Mucosa of descending colon (tissue), 3 donors: ENCODE data around the gene BCAS4. TPM values are rescaled to one million over a fixed set of nuclear protein-coding genes. Genes with fewer than 3 reads are reported as not detected.
"Not testable (repeated sequence)": the region's sequence is repeated elsewhere in the genome, so short reads cannot be mapped to it uniquely, and the experiment has no call there.

ENCODE experiments used
- ATAC-seq: fragments of 200-7000 bp; cut with Tn5 transposase; one replicate; pipeline ENCODE4 v1.9.1; 2020; ENCODE audit warnings: mild to moderate bottlenecking, moderate library complexity
- DNase-seq, 3 donors: peaks; one replicate each; pipeline ENCODE4 v3.0.0-alpha.2; 2020
- H3K36me3 ChIP-seq: fragments of 200-600 bp; one replicate; pipeline ENCODE4 v1.8.0; 2021; ENCODE audit warnings: low read depth, mild to moderate bottlenecking
- H3K4me1 ChIP-seq: fragments of 200-600 bp; one replicate; pipeline ENCODE4 v1.8.0; 2021; ENCODE audit warnings: low read depth, mild to moderate bottlenecking
- H3K4me3 ChIP-seq: fragments of 200-600 bp; one replicate; pipeline ENCODE4 v1.8.0; 2021; ENCODE audit warnings: mild to moderate bottlenecking
- H3K9me3 ChIP-seq: fragments of 200-600 bp; one replicate; pipeline ENCODE4 v1.8.0; 2021; ENCODE audit warnings: mild to moderate bottlenecking
- intact Hi-C, 2 donors: fragments of 100-400 bp; cut with DNase I in 1 of 2; cut with micrococcal nuclease in 1 of 2; formaldehyde crosslinking; loops; one replicate each; pipeline versions ENCODE4 v1.11.0 to v1.11.1; 2022; cut with DNase I, micrococcal nuclease
- total RNA-seq, 3 donors: library from RNA; stranded (reverse); fragmentation: NEBNext Ultra II Directional in 2 of 3; extraction: Animal tissue kit (Norgen Biotek cat#: 25700) in 2 of 3; gene quantifications; one replicate each; pipeline versions ENCODE4 v1.2.1 to v1.2.4, GENCODE V29; 2021 to 2023
- TF ChIP-seq, protein P1 (sequence below): fragments of 200-600 bp; IDR thresholded peaks from one replicate; pipeline ENCODE4 v1.8.0; 2022; ENCODE audit warnings: antibody characterized with exemption, mild to moderate bottlenecking
- donor health status: DM: no; HTN: no; CAD: no; lungs with moderate emphysema.
- donor health status: DM: no; HTN: no; CAD: no.
- donor health status: DM: no; HTN: yes; CAD: no.

Gene BCAS4
- total RNA-seq, 3 donors from 2014 or later = 1.9 to 5.6 (median 2.9) TPM

DNA sequence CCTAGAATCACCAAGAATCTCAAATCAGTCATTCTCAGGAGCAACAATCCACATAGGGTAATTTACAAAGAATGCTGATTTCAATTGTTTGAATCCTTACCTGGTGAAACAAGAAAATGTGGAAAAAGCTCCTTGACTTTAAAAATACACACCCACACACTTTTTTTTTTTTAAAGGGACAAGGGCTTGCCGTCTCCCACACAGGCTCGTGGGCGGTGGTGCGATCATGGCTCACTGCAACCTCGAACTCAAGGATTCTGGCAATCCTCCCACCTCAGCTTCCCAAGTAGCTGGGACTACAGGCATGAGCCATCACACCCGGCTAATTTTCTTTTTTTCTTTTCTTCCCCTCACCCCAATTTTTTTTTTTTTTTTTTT, 32.8 kb upstream of the BCAS4 start:
- Histone ChIP-seq H3K4me3 (no peak overlapping the region), H3K9me3 (no peaks in the 10 kb centered on the region), H3K4me1 (peaks cover 24% of the 10 kb centered on the region), H3K36me3 (no peaks in the 10 kb centered on the region)
- TF ChIP-seq, protein P1, sequence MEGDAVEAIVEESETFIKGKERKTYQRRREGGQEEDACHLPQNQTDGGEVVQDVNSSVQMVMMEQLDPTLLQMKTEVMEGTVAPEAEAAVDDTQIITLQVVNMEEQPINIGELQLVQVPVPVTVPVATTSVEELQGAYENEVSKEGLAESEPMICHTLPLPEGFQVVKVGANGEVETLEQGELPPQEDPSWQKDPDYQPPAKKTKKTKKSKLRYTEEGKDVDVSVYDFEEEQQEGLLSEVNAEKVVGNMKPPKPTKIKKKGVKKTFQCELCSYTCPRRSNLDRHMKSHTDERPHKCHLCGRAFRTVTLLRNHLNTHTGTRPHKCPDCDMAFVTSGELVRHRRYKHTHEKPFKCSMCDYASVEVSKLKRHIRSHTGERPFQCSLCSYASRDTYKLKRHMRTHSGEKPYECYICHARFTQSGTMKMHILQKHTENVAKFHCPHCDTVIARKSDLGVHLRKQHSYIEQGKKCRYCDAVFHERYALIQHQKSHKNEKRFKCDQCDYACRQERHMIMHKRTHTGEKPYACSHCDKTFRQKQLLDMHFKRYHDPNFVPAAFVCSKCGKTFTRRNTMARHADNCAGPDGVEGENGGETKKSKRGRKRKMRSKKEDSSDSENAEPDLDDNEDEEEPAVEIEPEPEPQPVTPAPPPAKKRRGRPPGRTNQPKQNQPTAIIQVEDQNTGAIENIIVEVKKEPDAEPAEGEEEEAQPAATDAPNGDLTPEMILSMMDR = no peak
- DNase-seq (no peak), ATAC-seq (peak; percentile 4)
- intact Hi-C loops = no loop called here

DNA sequence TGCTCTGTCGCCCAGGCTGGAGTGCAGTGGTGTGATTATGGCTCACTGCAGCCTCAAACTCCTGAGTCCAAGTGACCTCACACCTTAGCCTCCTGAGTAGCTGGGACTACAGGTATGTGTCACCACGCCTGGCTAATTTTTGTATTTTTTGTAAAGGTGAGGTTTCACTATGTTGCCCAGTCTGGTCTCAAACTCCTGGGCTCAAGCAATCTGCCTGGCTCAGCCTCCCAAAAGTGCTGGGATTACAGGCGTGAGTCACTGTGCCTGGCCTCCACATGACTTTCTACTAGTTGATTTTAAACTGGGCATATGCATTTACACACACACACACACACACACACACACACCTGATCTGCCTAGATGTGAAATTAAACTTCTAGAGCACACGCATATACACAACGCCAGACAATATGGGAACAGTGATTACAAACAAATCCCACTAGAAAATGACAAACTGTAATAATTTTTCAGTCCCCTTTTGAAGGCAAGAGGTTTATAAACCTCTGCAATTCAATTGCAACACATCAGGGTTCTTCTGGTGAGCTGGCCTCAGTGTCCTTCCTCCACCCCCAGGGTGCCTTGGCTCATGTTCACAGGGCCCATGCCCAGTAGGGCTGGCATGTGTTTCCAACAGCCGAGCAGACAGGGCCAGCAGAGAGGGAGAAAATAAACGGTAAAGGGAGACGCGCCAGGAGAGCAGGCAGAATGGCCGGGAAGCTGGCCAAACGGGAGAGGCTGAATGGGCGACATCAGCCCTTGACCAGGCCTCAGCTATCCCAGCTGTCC, 32.2 kb upstream of the BCAS4 start:
- Histone ChIP-seq H3K9me3 (no peaks in the 10 kb centered on the region), H3K4me1 (peaks cover 24% of the 10 kb centered on the region), H3K4me3 (no peak overlapping the region), H3K36me3 (no peaks in the 10 kb centered on the region)
- intact Hi-C loops = no loop called here
- TF ChIP-seq, protein P1 = no peak
- DNase-seq (peak; percentile 56 to 64 (median 63)), ATAC-seq (peak; percentile 59)

DNA sequence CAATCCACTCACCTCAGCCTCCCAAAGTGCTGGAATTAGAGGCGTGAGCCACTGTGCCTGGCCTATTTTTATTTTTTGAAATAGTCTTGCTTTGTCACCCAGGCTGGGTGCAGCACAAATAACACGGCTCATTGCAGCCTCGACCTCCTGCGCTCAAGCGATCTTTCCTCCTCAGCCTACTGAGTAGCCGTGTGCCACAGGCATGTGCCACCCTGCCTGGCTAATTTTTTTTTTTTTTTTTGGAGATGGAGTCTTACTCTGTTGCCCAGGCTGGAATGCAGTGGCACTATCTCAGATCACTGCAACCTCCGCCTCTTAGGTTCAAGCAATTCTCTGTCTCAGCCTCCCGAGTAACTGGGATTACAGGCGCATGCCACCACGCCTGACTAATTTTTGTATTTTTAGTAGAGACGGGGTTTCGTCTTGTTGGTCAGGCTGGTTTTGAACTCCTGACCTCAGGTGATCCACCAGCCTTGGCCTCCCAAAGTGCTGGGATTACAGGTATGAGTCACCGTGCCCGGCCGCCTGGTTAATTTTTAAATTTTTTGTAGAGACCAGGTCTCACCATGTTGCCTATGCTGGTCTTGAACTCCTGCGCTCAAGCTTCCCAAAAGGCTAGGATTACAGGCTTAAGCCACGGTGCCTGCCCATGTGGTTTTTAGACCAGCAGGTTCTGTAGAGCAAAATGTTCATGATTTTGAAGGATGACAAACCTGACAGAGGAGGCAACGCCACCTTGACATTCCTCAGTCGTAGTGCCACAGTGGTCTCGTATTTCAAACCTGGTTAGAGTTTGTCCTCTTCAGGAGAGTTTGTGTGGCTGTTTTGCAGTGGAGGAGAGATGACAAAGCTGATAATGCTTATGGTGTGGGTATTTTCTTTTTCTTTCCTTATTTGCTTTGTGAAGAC, 31.1 kb upstream of the BCAS4 start:
- H3K36me3 ChIP-seq, intact Hi-C loops, ATAC-seq, H3K4me3 ChIP-seq, DNase-seq, H3K9me3 ChIP-seq: not testable (repeated sequence)
- H3K4me1 ChIP-seq = peaks cover 24% of the 10 kb centered on the region

DNA sequence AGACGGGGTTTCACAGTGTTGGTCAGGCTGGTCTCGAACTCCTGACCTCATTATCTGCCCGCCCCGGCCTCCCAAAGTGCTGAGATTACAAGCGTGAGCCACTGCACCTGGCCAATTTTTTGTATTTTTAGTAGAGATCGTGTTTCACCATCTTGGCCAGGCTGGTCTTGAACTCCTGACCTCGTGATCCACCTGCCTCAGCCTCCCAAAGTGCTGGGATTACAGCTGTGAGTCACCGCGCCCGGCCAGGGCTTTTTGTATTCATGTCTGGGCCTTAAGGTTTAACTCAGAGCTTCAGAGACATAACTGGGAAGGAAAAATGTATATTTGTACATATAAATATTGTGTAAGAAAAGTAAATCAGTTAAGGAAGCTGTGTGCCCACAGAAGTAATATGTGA, 29.6 kb upstream of the BCAS4 start:
- H3K9me3 ChIP-seq, ATAC-seq, DNase-seq, H3K36me3 ChIP-seq, H3K4me3 ChIP-seq, intact Hi-C loops: not testable (repeated sequence)
- peaks cover 24% of the 10 kb centered on the region for H3K4me1 ChIP-seq

DNA sequence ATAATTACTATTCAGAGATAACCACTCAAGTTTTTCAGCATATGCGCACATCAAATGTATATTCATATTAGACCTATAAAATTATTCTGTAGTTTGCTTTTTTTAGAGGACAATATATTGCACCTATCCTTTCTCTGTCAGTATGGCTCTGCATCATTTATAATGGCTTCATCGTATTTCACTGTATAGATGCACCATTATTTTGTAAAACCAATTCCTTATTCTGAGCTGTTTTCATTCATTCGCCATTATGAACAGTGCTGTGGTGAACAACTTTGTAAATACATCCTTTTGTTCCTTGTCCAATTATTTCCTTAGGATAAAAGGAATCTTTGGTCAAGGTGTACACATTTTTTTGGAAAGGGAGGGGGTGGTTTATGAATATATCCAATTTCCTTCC, 29.2 kb upstream of the BCAS4 start:
- DNase-seq = no peak
- no peak overlapping the region for H3K4me3 ChIP-seq
- TF ChIP-seq, protein P1 = no peak
- no peaks in the 10 kb centered on the region for H3K36me3 ChIP-seq
- intact Hi-C loops = no loop called here
- H3K9me3 ChIP-seq = no peaks in the 10 kb centered on the region
- ATAC-seq = no peak
- H3K4me1 ChIP-seq = peaks cover 23% of the 10 kb centered on the region

DNA sequence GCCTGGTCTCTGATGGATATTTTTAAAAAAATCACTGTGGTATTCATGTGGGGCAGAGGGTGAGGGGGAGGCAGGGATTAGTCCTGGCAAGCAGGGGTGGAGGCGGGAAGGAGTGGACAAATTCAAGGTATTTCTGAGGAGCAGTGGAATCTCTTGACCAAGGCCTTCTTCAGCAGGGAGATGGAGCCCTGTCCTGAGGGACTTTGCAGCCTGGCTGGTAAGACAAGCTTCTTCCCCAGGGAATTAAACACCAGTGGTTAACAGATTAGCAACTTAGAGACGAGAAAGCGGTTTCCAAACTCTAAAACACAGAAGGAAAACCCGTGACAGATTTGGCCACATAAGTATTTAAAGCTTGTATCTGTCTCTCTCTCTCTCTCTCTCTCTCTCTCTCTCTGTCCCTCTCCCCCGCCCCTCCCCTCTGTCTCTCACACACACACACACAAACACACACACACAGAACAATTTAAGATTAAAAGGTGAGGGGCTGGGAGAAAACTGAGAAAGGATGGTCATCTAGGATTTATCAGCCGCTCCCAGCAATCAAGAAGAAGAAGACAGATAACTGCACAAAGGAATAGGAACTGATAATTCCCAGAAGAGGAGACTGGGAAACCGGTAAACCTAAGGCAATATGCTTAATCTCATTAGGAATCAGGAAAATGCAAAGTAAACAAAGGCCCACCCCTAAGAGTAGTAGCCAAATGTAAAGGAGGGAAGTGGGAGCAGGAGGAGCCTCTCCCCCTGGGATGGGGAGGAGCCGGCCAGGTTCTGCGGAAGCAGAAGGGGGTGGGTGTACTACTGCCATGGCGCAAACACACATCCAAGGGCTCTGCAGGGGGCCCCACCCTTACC, 27.7 kb upstream of the BCAS4 start:
- H3K4me3 ChIP-seq, intact Hi-C loops, H3K4me1 ChIP-seq, H3K36me3 ChIP-seq, DNase-seq, H3K9me3 ChIP-seq: not testable (repeated sequence)
- peak; percentile 29 for ATAC-seq

DNA sequence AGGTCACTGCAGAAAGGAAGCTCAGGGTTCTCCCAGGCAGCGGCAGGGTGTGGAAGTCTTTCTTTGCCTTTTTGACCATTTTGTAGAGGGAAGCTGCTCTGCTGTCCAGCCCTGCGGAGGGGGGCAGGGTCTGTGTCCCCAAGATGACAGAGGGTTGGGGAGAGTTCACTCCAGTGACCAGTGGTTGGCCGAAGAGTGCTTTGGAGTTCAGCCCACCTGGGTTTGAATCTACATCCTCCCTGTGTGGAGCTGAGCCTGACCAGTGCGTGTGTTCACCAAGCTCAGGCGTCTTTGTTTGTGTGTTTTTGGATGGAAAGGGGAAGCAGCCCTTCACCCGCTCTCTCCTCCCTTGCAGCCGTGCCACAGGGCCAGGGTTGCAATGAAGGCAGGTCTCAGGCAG, 25.9 kb upstream of the BCAS4 start:
- DNase-seq, intact Hi-C loops, H3K4me1 ChIP-seq, H3K36me3 ChIP-seq, H3K4me3 ChIP-seq, H3K9me3 ChIP-seq, ATAC-seq: not testable (repeated sequence)

DNA sequence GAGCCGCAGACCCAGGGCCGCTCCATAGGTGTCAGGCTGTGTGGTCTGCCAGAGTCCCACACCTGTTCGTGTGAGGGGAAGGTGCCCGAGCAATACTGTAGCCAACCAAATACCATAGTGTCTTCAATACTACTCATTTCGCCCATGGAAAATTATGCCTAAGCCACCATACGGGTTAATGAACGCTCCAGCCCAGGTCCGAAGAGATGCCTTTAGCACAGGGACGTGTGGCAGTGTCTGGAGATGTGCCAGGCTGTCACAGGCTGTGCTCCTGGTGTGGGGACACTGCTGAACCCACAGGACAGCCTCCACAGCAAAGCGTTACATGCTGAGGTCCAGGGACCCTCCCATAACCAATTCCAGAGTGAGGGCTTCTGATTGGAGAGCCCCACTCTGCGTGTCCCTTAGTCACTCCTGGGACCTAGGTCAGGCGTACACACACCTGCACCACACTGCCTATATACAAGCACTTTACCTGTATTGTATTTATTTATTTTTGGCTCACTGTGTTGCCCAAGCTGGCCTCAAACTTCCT, 25.2 kb upstream of the BCAS4 start:
- ATAC-seq, intact Hi-C loops, H3K4me3 ChIP-seq, H3K4me1 ChIP-seq, DNase-seq, H3K9me3 ChIP-seq, H3K36me3 ChIP-seq: not testable (repeated sequence)

DNA sequence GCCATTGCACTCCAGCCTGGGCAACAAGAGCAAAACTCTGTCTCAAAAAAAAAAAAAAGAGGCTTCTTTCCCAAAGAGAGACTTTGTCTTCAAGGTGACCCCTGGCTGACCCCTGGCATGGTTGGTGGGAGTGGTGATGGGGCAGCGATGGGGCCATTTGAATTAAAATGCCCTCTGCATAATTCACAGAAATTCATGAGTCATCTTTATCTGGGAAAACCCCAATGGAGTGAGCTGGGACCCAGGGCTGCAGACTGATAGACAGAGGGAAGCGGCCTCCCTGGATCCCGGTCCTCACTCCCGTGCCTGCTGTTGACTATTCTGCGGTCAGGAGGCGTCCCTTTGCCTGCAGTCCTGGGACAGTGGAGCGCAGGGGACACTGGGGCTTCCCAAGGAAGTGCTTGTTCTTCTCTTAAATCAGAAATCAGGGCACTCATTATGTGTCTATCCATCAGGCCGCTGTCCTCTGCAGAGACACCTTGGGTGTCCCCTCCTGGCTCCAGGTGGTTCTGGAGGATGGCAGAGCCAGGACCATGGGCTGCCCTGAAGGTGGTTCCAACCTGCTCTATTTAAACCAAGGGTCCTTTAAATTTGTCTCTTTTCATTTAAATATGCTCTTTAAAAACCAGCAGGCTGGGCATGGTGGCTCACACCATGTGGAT, 23.3 kb upstream of the BCAS4 start:
- H3K4me1 ChIP-seq, intact Hi-C loops, H3K4me3 ChIP-seq, H3K36me3 ChIP-seq, H3K9me3 ChIP-seq, ATAC-seq, DNase-seq: not testable (repeated sequence)
